ENCODE data around the gene LITAFD. TPM values are rescaled to one million over a fixed set of nuclear protein-coding genes. Genes with fewer than 3 reads are reported as not detected.
"Not testable (repeated sequence)": the region's sequence is repeated elsewhere in the genome, so short reads cannot be mapped to it uniquely, and the experiment has no call there.

The LITAFD gene
- not detected in 2 replicates for total RNA-seq
- 0.43 TPM in 1 of 2 replicates, not detected in the other for polyA plus RNA-seq

DNA sequence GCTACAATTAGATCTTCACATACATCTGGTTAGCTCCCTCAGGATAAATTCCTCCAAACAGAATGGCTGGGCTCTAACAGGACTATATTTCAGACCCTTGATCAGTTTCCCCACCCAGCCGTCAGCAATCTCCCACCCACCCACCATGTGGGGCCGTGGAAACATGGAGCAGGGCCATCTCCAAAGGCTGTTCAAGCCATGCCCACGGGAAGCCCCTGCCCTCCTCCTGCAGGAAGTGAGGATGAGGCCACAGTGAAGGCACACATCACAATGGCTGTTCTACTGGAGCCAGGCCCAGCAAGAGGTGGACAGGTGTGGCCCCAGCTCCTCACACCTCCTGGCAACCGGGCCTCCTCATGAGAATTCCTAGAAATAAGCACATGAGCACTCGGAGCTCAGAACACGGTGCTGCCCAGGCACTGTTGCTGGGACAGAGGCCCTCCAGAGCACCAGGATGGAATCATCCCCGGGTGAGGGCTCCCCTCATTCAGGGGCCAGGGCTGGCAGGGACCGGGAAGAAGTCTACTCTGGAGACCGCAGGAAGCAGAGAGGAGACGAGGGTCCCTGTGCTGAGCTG lies at the start of gene LITAFD:
Gene LITAFD (plus strand): TSS at position 311 of the 577 bp plus-strand sequence. CDS start 2,005 bp downstream, outside the sequence.
- no peak for DNase-seq (ENCODE audit: low read depth in 1 of 2, low spot score in 1 of 2)
- Histone ChIP-seq H3K9me3 (ENCODE audit: low read depth) (no peaks in the 10 kb centered on the region), H3K27ac (no peak within 1 kb of the TSS), H3K36me3 (no peaks in the 10 kb centered on the region), H3K4me1 (ENCODE audit: low read depth) (no peaks in the 10 kb centered on the region), H3K4me3 (no peak within 1 kb of the TSS), H3K27me3 (no peaks in the 10 kb centered on the region)
- TF ChIP-seq, protein P1, sequence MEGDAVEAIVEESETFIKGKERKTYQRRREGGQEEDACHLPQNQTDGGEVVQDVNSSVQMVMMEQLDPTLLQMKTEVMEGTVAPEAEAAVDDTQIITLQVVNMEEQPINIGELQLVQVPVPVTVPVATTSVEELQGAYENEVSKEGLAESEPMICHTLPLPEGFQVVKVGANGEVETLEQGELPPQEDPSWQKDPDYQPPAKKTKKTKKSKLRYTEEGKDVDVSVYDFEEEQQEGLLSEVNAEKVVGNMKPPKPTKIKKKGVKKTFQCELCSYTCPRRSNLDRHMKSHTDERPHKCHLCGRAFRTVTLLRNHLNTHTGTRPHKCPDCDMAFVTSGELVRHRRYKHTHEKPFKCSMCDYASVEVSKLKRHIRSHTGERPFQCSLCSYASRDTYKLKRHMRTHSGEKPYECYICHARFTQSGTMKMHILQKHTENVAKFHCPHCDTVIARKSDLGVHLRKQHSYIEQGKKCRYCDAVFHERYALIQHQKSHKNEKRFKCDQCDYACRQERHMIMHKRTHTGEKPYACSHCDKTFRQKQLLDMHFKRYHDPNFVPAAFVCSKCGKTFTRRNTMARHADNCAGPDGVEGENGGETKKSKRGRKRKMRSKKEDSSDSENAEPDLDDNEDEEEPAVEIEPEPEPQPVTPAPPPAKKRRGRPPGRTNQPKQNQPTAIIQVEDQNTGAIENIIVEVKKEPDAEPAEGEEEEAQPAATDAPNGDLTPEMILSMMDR (IDR thresholded peaks at IDR 0.05; ENCODE audit: low read depth, low read length) = no peak

DNA sequence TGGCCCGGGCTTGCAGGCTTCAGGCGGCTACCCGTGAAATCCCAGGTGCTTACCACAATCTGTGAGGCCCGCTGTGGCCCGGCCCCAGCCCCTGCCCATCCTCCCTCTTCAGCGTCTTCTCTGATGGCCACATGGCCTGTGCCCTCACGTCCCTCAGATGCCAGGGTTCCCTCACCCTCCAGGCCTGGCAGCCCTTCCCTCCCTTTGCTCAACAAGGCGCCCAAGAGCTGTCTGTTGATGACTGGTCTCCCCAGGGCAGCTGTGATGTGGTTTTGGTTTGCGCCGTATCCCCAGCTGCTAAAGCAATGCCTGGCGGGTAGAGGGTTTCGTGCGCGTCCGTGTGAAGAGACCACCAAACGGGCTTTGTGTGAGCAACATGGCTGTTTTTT lies 49.4 kb upstream of the LITAFD start:
- no peak for DNase-seq (ENCODE audit: low read depth in 1 of 2, low spot score in 1 of 2)
- Histone ChIP-seq H3K36me3 (peaks cover 6% of the 10 kb centered on the region), H3K4me1 (ENCODE audit: low read depth) (no peaks in the 10 kb centered on the region), H3K9me3 (ENCODE audit: low read depth) (no peaks in the 10 kb centered on the region), H3K27me3 (no peaks in the 10 kb centered on the region), H3K27ac (no peak overlapping the region), H3K4me3 (no peak overlapping the region)
- TF ChIP-seq, protein P1 (IDR thresholded peaks at IDR 0.05; ENCODE audit: low read depth, low read length) = no peak

DNA sequence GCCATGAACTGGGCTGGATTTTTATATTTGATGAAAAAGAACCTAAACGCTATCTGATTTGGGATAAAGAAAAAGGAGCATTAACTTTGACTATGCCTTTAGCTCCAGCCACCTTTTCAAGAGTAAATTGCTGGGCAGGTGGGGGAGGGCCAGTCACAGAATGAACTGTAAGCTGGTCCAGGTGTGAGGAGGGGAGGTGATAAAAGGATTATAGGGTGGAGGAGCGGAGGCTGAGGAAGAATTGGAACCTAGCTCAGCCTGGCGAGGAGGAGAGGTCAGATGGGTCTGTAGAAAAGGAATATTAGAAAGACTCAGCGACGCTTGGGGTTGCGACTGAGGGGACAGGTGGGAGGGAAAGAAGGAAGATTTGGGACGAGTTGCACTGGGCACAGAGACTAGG lies 45.4 kb upstream of the LITAFD start:
- H3K27ac ChIP-seq; H3K27me3 ChIP-seq; DNase-seq (ENCODE audit: low read depth in 1 of 2, low spot score in 1 of 2); H3K4me3 ChIP-seq; H3K4me1 ChIP-seq (ENCODE audit: low read depth); H3K9me3 ChIP-seq (ENCODE audit: low read depth); H3K36me3 ChIP-seq: not testable (repeated sequence)

DNA sequence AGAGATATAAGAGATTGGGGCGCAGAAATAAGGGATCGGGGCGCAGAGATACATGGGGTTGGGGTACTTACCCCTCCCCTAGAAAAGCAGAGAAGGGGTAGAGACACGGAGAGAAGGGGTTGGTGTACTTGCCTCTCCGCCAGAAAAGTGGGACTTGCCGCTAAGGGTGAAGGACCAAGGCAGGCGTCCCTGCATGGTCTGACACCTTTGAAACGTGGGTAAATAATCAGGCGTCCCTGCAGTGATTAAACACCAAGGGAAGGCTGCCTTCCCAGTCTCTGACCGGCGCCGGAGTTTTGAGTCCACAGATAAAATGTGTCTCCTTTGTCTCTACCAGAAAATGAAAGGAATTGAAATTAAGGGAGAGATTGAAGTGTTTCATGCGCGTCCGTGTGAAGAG lies 44.6 kb upstream of the LITAFD start:
- H3K36me3 ChIP-seq; H3K27ac ChIP-seq; H3K4me1 ChIP-seq (ENCODE audit: low read depth); H3K27me3 ChIP-seq; DNase-seq (ENCODE audit: low read depth in 1 of 2, low spot score in 1 of 2); H3K9me3 ChIP-seq (ENCODE audit: low read depth); H3K4me3 ChIP-seq: not testable (repeated sequence)

DNA sequence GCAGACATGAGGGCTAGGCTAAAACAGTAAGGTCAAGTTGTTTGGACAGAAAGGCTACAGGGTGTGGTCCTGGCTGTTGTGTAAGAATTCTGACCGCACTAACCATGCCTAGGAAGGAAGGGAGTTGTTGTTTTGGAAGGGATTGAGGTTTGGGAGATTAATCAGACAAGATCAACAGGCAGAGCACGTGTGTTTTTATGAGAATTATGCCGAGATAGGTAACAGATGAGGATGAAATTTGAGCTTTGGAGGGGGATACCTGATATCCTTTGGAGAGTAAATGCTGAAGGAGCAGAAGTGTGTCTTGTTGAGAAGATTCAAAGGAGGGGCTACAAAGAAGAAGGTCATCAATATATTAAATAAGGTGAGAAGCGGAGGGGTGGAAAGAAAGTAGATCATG lies 40.1 kb upstream of the LITAFD start:
- not testable (repeated sequence) for H3K4me3 ChIP-seq; H3K9me3 ChIP-seq (ENCODE audit: low read depth); H3K27ac ChIP-seq; H3K27me3 ChIP-seq; H3K36me3 ChIP-seq; DNase-seq (ENCODE audit: low read depth in 1 of 2, low spot score in 1 of 2); H3K4me1 ChIP-seq (ENCODE audit: low read depth)

DNA sequence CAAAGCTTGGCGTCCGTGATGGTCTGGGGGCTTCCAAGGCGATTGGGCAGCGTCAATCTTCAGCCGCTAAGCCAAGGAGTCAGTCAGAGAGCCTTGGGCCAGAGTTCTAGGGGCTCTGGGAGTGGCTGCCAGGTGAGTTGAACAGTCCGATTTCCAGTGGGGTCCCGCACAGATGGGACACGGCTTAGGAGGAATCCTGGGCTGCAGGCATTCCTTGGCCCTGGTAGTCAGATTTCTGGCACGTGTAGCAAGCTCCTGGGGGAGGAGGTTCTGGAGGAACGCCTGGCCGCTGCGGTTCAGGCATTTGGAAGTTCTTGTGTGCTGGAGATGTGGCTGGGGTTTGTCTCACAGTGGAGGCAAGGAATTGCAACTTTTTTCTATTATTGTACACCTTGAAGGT lies 38.9 kb upstream of the LITAFD start:
- not testable (repeated sequence) for DNase-seq (ENCODE audit: low read depth in 1 of 2, low spot score in 1 of 2); H3K9me3 ChIP-seq (ENCODE audit: low read depth); H3K4me3 ChIP-seq; H3K27ac ChIP-seq; H3K36me3 ChIP-seq; H3K27me3 ChIP-seq; H3K4me1 ChIP-seq (ENCODE audit: low read depth)

DNA sequence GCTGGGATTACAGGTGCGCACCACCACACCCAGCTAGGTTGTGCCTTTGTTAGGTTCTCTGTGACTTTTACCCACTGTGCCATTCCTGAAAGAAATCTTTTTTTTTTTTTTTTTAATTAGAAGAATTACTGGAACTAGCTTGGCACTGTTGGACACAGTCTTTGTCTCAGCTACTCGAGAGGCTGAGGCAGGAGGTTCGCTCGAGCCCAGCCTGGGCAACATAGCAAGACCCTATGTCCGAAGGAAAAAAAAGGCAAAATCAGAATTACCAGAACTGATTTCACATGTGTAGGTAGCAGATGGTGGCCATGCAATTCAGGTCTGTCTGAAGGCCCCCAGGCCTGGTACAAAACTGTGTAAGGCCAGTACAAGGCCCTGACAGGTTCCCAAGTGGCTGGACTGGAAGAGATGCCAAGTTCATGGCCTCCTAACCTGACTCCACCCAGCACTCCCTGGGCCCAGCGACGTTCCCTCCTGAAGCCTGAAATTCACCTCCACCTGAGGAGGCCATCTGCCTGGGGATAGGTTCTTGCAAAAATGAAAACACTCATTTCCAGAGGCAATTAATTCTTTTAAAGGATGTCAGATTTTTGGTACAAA lies 36.4 kb upstream of the LITAFD start:
- Histone ChIP-seq H3K4me1 (ENCODE audit: low read depth) (no peaks in the 10 kb centered on the region), H3K36me3 (peaks cover 7% of the 10 kb centered on the region), H3K4me3 (no peak overlapping the region), H3K27me3 (no peaks in the 10 kb centered on the region), H3K9me3 (ENCODE audit: low read depth) (no peaks in the 10 kb centered on the region), H3K27ac (no peak overlapping the region)
- DNase-seq (ENCODE audit: low read depth in 1 of 2, low spot score in 1 of 2) = no peak
- TF ChIP-seq, protein P1 (IDR thresholded peaks at IDR 0.05; ENCODE audit: low read depth, low read length) = no peak

Measured in cardiac muscle cell (in vitro differentiated cells and primary cell).